Renal pelvis (tissue), 4 donors: Measurements from ENCODE around the gene MRPL9. TPM values are rescaled to one million over a fixed set of nuclear protein-coding genes. Genes with fewer than 3 reads are reported as not detected.
"Not testable (repeated sequence)": the region's sequence is repeated elsewhere in the genome, so short reads cannot be mapped to it uniquely, and the experiment has no call there.

Source experiments
- DNase-seq: peaks from one replicate; pipeline ENCODE4 v3.0.0-alpha.2; 2013
- polyA plus RNA-seq, 3 donors: library from polyadenylated mRNA; unstranded; fragments of 120-200 nt; gene quantifications; one replicate each; pipeline ENCODE4 v1.2.1, GENCODE V29; 2013; ENCODE audit not compliant: insufficient read length in 3 of 3

Gene MRPL9
- polyA plus RNA-seq, 3 donors = 116 to 122 (median 116) TPM

GRCh38 chr1:151759241-151759640 lies 4.1 kb downstream of the MRPL9 start:
- DNase-seq = no peak

DNA sequence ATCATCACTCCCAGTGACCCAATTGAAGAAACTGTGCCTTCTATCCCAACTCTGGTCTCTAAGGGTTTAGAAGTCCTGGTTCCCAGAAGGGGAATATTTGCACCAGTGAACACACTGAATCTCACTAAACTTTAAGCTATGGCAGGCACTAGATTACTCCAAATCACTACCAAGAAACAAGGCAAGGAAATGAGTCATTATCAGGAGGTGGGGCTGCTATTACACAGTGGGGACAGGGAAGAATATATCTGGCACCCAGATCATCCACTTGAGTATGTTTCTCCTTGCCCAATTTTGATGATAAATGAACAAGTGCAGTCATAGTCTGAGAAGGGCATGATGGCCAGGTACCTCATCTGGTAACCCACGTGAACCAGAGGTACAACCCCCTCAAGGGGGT lies 7.0 kb downstream of the MRPL9 start:
- DNase-seq = no peak

- DNase-seq = no peak
Observed at GRCh38 chr1:151741516-151741915, 21.8 kb downstream of the MRPL9 start.

GRCh38 chr1:151739590-151740355 lies 23.5 kb downstream of the MRPL9 start:
- DNase-seq = no peak

GRCh38 chr1:151737479-151737878 lies 25.8 kb downstream of the MRPL9 start:
- no peak for DNase-seq

GRCh38 chr1:151737026-151737425 lies 26.3 kb downstream of the MRPL9 start:
- DNase-seq = no peak

GRCh38 chr1:151733995-151734394 lies 29.3 kb downstream of the MRPL9 start:
- not testable (repeated sequence) for DNase-seq

DNA sequence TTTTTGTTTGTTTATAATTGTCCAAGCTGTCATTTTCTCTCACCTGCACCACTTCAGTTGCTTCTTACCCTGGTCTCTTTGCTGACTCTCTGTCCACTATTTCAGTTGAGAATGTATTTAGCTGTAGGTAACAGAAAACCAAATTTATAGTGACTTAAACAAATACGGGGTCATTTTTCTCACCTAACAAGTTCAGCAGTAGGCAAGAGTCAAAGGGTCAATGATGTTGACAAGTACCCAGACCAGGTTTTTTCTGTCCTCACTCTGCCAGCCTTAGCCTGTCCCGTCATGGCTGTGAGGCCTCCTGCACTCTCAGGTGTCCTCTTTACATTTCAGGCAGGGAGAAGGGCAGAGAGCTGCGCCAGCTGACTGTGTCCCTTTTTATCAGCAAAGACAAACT lies 30.2 kb downstream of the MRPL9 start:
- no peak for DNase-seq

GRCh38 chr1:151729966-151730291 lies 33.4 kb downstream of the MRPL9 start:
- no peak for DNase-seq

DNA sequence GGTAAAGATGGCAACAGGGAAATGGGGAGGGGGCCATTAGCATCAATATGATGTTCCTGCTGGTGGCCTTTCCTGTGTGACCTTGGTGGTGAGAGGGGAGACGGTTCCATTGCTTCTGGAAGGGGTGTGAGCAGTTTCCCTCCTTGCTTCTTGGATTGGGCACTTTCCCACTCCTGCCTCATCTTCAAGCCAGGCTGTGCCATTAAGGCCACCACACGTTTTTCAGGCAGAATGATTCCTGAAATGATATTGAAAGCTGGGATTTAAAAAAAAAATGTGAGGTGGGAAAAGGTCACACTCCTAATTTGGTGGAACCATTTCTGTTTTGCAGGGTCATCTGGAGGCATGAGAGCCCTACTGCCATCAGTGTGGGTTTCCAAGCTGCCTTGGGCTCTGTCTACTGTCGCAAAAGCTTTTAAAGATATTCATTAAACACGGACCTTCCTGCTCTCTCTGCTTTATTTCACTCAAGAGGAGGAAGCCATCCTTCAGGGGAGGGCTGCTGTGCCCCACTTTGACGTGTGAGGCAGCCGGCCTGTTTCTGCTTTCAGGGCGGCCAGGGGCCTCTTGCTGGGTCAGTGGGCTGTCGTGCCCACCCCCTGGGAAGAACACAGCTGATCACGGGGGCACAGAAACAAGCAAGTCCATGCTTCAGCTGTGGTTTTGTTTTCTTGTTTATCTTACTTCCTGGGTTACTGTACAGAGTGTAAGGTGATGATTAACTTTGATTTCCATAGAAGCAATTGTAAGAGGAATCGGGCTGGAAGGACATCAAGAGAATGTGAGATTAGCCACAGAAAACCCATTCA lies 33.9 kb downstream of the MRPL9 start:
- no peak for DNase-seq

- no peak for DNase-seq
Observed at GRCh38 chr1:151728151-151729054, 34.9 kb downstream of the MRPL9 start.

GRCh38 chr1:151723726-151724370 lies 39.4 kb downstream of the MRPL9 start:
- DNase-seq = no peak

DNA sequence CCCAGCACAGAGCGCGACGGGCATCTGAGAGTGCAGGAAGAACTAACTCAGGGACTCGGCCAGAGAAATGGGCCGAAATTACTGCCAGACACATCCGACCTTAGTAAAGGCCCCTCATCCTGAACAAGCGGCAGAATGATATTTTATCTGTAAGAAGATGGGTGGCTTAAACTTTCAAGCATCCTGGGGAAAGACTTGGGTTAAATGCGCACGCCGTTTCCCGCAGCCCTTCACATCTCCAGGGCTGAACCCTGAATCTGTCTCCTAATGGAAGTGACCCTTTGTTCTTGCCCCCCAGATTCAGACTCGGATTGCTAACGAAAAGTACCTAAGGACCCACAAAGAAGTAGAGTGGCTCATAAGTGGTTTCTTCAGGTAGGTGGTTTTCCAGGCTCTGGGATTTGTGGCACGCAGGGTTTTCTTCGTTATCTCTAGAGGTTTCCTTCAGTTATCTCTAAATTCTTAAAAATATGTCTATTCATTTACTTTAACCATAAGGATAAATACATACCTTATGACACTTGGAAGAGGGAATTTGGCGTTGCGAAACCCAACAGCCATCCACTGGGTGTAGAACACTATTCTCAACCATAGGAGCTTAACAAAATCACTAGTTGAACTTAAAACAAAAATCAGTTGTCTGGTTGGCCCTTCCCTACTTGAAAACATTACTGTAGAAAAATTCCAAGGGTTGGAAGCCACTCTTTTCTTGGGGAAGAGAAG lies 41.3 kb downstream of the MRPL9 start:
- no peak for DNase-seq

GRCh38 chr1:151720974-151721787 lies 42.1 kb downstream of the MRPL9 start, which contains the start of gene RIIAD1:
TSS of gene RIIAD1 (plus strand) at chr1:151721522. CDS start at chr1:151721537, 15 bp downstream.
- DNase-seq = no peak

GRCh38 chr1:151720554-151720953 lies 42.7 kb downstream of the MRPL9 start:
- DNase-seq = no peak

- no peak for DNase-seq
Observed at GRCh38 chr1:151720125-151720524, 43.2 kb downstream of the MRPL9 start.

GRCh38 chr1:151718666-151719065 lies 44.6 kb downstream of the MRPL9 start:
- no peak for DNase-seq

DNA sequence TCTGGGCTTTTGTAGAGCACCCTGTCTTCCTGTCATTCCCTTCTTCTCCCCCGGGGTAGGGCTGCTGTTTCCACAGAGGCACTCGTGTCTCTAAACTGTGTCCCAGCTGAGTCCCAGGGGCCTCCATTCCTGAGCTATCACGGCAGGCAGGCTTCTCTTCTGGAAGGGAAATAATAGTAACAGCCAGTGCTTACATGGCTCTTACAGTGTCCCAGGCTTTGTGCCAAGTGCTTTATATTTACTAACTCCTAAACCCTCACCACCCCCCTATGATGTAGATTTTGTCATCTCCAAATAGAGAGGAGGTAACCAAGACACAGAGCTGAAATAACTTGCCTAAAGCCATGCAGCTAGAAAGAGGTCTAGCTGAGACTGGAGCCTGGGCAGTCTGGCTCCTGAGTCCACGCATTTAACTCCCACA lies 45.3 kb downstream of the MRPL9 start:
- no peak for DNase-seq

DNA sequence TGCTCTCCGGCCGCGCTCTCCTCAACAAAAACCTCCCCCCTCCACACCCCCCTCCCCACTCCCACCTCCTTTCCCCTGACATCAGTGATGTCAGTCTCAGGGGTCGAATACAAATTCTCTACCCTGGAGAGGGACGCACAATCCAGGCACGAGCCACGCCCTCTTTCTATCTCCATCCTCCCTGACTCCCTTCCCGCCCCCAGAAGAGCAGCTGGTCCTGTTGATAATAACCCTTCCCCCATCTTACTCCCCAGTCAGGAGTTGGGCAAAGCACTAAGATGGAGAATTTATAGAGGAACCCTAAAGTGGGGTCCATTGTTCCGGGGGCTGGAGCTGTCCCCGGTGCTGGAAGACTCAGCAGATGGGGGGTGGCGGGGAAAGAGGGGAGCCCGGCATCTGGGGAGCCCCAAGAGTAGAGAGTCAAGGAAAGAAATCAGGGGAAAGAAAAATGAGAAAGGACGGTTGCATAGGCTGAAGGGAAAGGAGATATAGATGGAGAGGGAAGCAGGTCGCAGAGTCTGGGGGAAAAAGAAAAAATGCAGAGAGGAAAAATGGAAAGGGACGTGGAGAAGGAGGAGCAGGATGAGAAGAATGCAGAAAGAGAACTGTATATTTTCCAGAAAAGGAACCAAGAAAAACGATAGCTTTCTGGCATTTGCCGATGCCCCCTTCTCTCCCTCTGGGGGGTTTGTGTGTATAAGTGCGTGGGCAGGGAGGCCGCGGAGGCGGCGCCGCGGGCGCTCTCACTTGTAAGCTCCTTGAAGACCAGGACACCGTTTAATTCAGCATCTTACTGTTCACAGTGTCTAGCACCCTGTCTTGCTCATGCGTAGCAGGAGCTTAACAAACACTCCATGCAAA lies 46.3 kb downstream of the MRPL9 start, which contains the start of gene CELF3:
Gene CELF3 (minus strand): TSS at position 33 of the 861 bp plus-strand sequence. CDS start 783 bp downstream, outside the sequence.
- DNase-seq = peak; percentile 49
